ENCODE results near the gene TGIF2.
"Not testable (repeated sequence)": the region's sequence is repeated elsewhere in the genome, so short reads cannot be mapped to it uniquely, and the experiment has no call there.

Gene TGIF2

DNA sequence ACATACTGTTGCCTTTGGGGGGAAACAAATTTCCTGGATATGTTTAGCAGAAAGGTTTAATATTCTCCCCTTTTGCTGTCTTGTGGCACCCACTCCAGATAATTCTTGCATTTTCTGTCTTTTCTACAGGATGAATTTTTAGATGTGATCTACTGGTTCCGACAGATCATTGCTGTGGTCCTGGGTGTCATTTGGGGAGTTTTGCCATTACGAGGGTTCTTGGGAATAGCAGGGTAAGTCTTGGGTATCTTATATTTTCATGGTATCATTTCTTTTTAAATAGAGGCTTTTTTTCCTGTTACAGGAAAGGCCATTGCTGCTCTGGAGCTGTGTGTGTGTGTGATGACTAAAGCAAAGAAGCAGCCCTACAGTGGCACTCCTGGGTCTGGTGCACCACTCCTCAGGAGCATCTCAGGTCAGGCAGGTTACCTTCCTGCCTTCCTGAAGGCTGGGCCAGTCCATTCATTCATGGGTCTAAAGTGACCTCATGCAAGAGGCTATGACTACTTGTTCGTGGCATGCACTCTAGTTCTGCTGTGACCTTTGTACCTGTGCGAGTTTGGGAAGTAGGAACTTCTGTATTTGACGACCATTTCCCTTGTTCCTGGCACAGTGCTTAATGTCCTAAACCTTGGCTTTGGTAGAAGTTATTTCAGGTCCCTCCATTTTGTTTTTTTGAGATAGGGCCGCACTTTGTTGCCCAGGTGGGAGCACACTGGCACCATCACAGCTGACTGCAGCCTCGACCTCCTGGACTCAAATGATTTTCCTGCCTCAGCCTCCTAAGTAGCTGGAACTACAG lies 34.4 kb downstream of the TGIF2 start:
- H3K9ac ChIP-seq (ENCODE audit: low read depth, low read length): no peak overlapping the region
- peaks cover 18% of the 10 kb centered on the region for H3K36me3 ChIP-seq (ENCODE audit: insufficient read depth, low read length)
- no peaks in the 10 kb centered on the region for H3K9me3 ChIP-seq (ENCODE audit: control insufficient read depth, insufficient read depth, low read length)
- H3K4me1 ChIP-seq (ENCODE audit: insufficient read depth, low read length): peaks cover 6% of the 10 kb centered on the region

DNA sequence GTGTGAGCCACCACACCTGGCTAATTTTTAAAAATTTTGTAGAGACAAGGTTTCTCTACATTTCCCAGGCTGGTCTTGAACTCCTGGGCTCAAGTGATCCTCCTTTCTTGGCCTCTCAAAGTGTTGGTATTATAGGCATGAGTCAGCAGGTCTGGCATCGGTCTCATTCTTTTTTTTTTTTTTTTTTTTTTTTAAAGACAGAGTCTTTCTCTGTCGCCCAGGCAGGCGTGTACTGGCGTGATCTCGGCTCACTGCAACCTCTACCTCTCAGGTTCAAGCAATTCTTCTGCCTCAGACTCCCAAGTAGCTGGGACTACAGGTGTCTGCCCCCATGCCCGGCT lies 35.0 kb downstream of the TGIF2 start:
- not testable (repeated sequence) for H3K9me3 ChIP-seq (ENCODE audit: control insufficient read depth, insufficient read depth, low read length); H3K4me1 ChIP-seq (ENCODE audit: insufficient read depth, low read length); H3K9ac ChIP-seq (ENCODE audit: low read depth, low read length)
- H3K36me3 ChIP-seq (ENCODE audit: insufficient read depth, low read length): peaks cover 18% of the 10 kb centered on the region

DNA sequence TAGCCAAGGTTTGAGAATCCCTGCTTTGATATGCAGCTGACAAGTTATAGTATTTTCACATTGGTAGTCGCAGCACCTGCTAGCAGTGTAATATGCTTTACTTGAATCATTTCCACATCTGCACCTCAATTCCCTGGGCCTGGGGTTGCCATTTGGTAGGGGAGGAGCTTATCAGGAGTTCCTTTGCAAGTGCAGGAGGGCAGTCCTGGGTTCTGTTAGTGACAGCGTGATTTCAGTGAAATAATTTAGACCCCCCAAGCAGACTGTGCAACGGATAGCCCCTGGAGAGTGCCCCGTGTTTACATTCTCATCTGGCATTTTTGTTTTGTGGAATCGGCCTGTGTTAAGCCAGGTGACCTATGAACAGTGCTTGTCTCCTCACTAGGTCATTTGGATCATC lies 38.2 kb downstream of the TGIF2 start:
- H3K9me3 ChIP-seq (ENCODE audit: control insufficient read depth, insufficient read depth, low read length): no peaks in the 10 kb centered on the region
- peaks cover 4% of the 10 kb centered on the region; the same call in 1 of the 2 replicates for H3K4me1 ChIP-seq (ENCODE audit: insufficient read depth, low read length)
- peaks cover 18% of the 10 kb centered on the region for H3K36me3 ChIP-seq (ENCODE audit: insufficient read depth, low read length)
- H3K9ac ChIP-seq (ENCODE audit: low read depth, low read length): no peak overlapping the region

DNA sequence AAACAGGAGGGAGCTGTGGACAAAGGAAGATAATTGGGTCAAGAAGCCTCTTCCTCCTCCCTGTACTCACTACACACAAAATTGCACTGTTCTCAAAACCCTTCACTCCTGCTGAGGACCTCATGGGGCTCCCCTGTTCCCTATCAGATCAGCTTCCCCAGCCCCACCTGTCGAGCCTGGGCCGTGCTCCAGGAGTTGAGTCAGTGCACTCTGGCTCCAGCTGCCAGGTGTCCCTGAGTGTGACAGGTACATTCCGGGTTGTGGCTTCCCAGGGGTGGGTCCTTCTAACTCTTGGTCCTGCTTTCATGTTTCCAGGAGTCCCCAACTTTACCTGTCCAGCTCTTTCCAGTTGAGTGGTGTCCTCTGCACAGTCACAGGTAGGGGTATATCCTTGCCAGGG lies 40.6 kb downstream of the TGIF2 start:
- Histone ChIP-seq H3K4me1 (ENCODE audit: insufficient read depth, low read length) (no peaks in the 10 kb centered on the region), H3K36me3 (ENCODE audit: insufficient read depth, low read length) (peaks cover 10% of the 10 kb centered on the region), H3K9me3 (ENCODE audit: control insufficient read depth, insufficient read depth, low read length) (no peaks in the 10 kb centered on the region), H3K9ac (ENCODE audit: low read depth, low read length) (no peak overlapping the region)

DNA sequence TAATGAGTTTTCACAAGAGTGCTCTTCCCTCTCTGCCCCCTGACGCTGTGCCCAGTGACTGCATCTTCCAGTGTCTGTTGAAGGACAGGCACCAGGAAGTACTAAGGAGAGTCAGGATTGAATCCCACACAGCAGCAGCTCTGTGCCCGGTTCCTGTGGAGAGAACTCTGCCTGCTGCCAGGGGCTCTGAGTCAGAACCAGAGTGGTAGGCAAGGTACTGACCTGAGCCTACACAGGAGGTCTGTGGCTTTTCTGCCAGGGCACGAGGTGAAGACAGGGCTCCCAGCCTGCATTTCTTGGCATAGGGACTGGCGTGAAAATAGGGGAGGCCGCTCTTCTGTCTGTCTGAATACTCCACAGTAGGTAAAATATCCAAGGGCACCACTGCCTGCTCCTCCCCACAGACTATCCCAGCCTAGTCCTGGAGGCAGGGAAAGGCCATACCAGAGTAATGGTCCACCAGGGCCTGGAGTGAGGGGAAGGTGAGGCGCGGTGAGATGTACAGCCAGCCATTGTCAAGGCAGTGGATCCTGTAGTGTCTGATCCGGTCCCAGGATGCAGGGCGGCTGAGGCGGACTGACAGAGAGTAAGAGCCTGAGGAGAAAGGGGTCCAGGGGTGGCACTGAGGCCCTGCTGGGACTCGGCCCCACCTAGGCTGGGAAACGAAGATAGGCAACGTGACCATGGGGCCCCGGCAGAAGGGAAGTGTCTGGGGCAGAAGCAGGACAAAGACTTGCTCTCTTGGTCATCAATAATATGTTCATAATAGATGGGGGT lies 41.6 kb downstream of the TGIF2 start:
- Histone ChIP-seq H3K9me3 (ENCODE audit: control insufficient read depth, insufficient read depth, low read length) (no peaks in the 10 kb centered on the region), H3K4me1 (ENCODE audit: insufficient read depth, low read length) (no peaks in the 10 kb centered on the region), H3K36me3 (ENCODE audit: insufficient read depth, low read length) (peaks cover 7% of the 10 kb centered on the region; the same call in 1 of the 2 replicates), H3K9ac (ENCODE audit: low read depth, low read length) (no peak overlapping the region)

DNA sequence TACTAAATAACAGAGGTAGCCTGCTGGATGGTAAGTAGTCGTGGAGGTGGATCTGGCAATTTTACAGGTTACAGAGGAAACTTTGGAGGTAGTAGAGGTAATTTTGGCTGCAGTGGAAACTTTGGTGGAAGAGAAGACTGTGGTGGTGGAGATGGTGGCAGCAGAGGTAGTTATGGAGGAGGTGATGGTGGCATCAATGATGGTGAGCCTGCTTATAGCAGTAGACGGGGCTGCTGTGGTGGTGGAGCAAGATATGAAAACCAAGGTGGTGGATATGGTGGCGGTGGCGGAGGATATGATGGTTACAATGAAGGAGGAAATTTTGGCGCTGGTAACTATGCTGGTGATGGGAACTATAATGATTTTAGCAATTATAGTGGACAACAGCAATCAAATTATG lies 47.5 kb downstream of the TGIF2 start:
- Histone ChIP-seq H3K9ac (ENCODE audit: low read depth, low read length) (no peak overlapping the region), H3K9me3 (ENCODE audit: control insufficient read depth, insufficient read depth, low read length) (no peaks in the 10 kb centered on the region), H3K36me3 (ENCODE audit: insufficient read depth, low read length) (no peaks in the 10 kb centered on the region), H3K4me1 (ENCODE audit: insufficient read depth, low read length) (peaks cover 9% of the 10 kb centered on the region; the same call in 1 of the 2 replicates)

DNA sequence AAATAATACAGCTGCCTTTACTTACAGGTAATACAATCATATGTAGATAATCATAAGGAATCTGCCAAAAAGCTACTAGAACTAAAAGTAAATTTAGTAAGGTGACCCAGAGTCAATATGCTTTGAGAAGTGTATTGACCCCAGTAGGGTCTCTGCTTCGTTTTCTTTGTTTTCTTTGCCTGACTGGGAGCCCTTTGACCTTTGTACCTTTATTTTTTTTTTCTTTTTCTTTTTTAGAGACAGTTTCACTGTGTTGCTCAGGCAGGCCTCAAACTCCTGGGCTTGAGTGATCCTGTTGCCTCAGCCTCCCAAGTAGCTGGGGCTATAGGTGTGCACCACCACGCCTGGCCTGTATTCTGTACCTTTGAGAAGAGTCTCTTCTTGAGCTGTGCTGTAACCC lies 50.0 kb downstream of the TGIF2 start:
- H3K4me1 ChIP-seq (ENCODE audit: insufficient read depth, low read length): peaks cover 9% of the 10 kb centered on the region; the same call in 1 of the 2 replicates
- no peaks in the 10 kb centered on the region for H3K36me3 ChIP-seq (ENCODE audit: insufficient read depth, low read length)
- H3K9ac ChIP-seq (ENCODE audit: low read depth, low read length): no peak overlapping the region
- no peaks in the 10 kb centered on the region for H3K9me3 ChIP-seq (ENCODE audit: control insufficient read depth, insufficient read depth, low read length)

DNA sequence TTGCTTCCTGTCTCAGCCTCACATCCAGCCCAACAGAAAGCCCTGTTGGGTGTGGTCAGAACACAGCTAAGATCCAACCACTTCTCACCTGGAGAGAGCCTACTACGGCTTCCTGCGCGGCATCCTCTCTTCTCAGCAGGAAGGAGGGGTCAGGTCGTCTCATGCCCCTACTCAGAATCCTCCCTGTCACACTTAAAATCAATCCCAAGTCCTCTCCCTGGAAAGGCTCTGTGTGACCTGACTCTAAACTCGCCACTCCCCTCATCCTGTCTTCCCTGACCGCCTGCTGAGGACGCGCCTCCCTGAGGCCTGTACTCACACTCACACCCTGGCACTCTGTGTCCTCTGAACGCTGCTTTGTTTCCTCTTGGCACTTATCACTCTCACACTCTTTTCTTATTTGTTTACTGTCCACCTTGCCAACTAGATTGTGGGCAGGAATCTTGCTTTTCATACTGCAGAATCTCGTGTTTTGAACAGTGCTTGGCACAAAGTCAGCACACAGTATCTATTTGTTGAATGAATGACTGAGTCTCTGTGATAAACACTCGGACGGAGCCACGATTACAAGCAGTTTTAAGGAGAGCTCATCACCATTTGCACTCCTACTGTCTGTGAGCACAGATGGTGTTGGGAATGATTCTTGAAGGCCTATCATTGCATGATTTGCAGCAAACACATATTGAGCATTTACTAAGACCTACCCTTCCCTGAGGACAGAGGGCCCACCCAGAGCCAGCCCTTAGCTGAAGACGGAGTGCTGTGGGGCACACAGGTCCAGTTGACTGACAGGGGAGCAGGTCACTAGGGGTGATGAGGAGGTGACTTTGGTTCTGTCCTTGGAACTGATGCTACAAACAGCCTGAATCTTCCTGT lies 50.9 kb downstream of the TGIF2 start:
- Histone ChIP-seq H3K36me3 (ENCODE audit: insufficient read depth, low read length) (no peaks in the 10 kb centered on the region), H3K9ac (ENCODE audit: low read depth, low read length) (no peak overlapping the region), H3K9me3 (ENCODE audit: control insufficient read depth, insufficient read depth, low read length) (no peaks in the 10 kb centered on the region), H3K4me1 (ENCODE audit: insufficient read depth, low read length) (peaks cover 9% of the 10 kb centered on the region; the same call in 1 of the 2 replicates)

DNA sequence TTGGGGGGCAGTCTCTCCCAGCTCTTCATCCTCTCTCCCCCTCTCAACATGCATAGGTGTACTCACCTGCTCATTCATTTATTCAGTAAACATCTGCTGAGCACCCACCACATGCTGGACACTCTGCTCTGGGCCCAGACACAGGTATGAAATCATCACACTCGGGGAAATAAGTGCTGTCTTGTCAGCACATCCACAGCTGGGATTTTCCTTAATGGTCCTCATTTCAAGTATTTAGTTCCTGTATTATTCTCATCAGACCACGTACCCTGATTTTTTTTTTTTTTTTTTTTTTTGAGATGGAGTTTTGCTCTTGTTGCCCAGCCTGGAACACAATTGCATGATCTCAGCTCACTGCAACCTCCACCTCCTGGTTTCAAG lies 51.5 kb downstream of the TGIF2 start:
- peaks cover 9% of the 10 kb centered on the region; the same call in 1 of the 2 replicates for H3K4me1 ChIP-seq (ENCODE audit: insufficient read depth, low read length)
- no peak overlapping the region for H3K9ac ChIP-seq (ENCODE audit: low read depth, low read length)
- H3K36me3 ChIP-seq (ENCODE audit: insufficient read depth, low read length): no peaks in the 10 kb centered on the region
- no peaks in the 10 kb centered on the region for H3K9me3 ChIP-seq (ENCODE audit: control insufficient read depth, insufficient read depth, low read length)

DNA sequence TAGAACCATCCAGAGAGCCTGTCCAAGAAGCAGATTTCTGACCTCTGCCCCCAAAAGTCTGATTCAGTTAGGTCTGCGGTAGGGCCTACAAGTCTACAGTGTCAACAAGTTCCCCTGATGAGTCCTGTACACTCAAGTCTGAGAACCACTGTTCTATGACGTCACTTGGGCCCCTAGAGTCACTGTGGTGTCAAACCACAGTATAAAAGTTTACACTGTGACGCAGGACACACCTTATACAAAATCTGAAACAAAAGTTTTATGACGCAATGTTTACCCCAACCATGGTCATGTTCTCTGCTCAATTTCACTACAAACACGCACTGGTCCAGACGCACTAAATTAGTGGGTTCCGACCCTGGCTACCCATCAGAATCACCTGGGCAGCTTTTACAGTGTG lies 54.7 kb downstream of the TGIF2 start:
- Histone ChIP-seq H3K4me1 (ENCODE audit: insufficient read depth, low read length) (peaks cover 9% of the 10 kb centered on the region; the same call in 1 of the 2 replicates), H3K36me3 (ENCODE audit: insufficient read depth, low read length) (no peaks in the 10 kb centered on the region), H3K9me3 (ENCODE audit: control insufficient read depth, insufficient read depth, low read length) (no peaks in the 10 kb centered on the region), H3K9ac (ENCODE audit: low read depth, low read length) (no peak overlapping the region)

DNA sequence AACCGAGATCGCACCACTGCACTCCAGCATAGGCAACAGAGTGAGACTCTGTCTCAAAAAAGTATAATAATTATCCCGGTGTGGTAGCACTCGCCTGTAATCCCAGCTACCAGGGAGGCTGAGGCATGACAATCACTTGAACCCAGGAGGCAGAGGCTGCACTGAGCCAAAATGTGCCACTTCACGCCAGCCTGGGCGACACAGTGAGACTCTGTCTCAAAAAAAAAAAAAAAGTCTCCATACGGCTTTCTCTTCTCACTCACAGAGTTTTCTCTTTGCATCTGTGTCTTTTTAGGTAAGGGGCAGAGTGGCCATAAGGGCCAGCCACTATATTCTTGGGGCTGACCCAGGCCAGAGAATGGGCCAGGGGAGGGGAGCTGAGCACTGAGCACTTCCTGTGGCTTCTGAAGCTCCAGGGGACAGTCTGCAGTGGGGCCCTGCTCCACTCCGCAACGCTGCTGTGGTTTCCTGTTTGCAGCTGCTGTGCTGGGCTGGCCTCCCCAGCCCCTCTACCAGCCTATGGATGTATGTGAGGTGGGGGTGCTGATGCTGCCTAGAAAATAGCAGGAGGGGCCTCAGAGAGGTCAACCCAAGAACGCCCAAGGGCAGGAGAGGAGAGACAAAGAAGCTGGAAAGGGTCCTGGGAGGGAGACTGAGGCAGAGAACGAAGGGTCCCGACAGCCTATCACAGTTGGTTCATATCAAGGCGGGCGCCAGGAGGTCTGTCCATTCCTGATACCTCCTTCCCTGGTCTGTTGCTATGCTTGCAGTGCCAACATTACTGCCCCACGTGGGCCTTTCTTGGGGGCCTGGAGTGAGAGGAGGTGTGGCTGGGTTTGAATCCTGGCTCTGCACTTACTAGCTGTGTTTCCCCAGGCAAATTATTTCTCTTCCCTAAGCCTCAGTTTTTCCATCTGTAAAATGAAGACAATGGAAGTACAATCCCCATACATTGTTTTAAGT lies 56.6 kb downstream of the TGIF2 start:
- no peaks in the 10 kb centered on the region for H3K9me3 ChIP-seq (ENCODE audit: control insufficient read depth, insufficient read depth, low read length)
- no peaks in the 10 kb centered on the region for H3K4me1 ChIP-seq (ENCODE audit: insufficient read depth, low read length)
- H3K9ac ChIP-seq (ENCODE audit: low read depth, low read length): no peak overlapping the region
- H3K36me3 ChIP-seq (ENCODE audit: insufficient read depth, low read length): no peaks in the 10 kb centered on the region

DNA sequence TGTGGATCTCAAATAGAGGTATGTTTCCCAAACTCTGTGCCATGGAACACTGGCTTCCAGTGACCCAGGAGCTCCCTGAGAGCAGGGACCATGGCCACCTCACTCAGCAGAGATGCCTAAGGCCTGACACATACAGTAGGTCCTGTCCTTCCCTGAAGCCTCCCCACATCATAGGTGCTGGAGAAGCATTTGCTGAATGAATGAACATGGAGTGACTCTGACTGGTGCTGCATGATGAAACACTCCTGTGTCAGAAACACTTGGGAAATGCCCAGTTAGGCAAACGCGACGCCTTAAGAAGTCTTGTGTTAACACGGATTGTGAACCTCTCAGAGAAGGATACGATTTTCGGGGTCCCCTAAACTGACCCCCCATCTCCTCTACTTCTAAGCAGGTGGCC lies 58.2 kb downstream of the TGIF2 start:
- Histone ChIP-seq H3K36me3 (ENCODE audit: insufficient read depth, low read length) (no peaks in the 10 kb centered on the region), H3K4me1 (ENCODE audit: insufficient read depth, low read length) (no peaks in the 10 kb centered on the region), H3K9ac (ENCODE audit: low read depth, low read length) (no peak overlapping the region), H3K9me3 (ENCODE audit: control insufficient read depth, insufficient read depth, low read length) (no peaks in the 10 kb centered on the region)

DNA sequence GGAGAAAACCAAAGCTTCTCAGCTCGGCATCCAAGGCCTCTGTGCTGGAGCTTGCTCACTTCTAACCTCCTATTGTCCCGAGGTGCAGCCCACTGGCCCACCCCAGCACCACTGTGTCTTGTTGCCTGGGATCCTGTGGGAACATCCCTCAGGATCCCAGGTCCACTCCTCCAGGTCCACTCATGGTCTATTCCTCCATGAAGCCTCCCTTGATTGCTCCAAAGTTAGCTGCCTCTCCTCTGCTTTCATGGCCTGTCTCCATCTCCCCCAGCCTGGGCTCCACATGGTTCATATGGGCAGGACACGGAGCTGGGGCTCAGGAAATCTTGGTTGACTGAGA lies 58.7 kb downstream of the TGIF2 start:
- Histone ChIP-seq H3K9me3 (ENCODE audit: control insufficient read depth, insufficient read depth, low read length) (no peaks in the 10 kb centered on the region), H3K9ac (ENCODE audit: low read depth, low read length) (no peak overlapping the region)

More for the DNA sequence above, 58.7 kb downstream of the TGIF2 start:
- no peaks in the 10 kb centered on the region for H3K36me3 ChIP-seq (ENCODE audit: insufficient read depth, low read length)
- H3K4me1 ChIP-seq (ENCODE audit: insufficient read depth, low read length): no peaks in the 10 kb centered on the region
